ENCODE measurements around the gene REXO4.

The REXO4 gene

DNA sequence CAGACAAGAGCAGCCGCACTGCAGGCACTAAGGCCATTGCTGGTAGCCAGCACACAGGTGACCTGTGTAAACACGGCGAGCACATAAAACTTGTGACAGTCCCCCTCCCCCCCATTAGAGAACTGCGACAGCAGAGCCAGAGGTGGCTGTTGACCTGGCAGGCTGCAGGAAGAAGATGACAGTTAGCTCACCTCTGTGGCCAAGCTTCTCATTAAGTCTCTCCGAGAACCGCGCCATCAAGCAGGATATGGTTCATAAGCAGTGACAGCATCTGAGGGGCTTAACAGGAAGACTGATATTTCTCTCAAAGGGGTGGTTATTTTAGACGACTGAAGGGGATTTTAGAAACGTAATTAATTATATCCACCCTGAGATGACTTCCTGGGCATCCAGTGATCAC is 47.1 kb downstream of the REXO4 start:
- no peak for DNase-seq (ENCODE audit: extremely low read depth in 1 of 2, low read depth in 1 of 2)

DNA sequence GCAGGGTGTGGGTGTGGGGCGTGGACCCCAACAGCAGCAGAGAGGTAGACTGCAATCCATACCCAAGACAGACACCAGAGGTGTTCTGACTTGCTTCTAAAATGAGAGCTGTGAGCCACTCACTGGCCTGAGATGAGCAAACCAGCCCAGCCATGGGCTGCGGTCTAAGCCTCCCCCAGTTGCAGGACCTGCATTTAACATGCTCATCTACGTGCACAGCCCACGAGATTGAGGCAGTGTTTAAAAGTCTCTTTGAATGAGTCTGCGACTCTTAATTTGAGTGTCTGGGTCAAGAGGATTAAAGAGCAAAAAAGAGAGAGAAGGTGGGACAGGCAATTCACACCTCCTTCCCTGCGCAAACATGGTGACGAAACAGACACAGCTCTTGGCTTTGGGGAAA is 47.9 kb downstream of the REXO4 start:
- no peak for DNase-seq (ENCODE audit: extremely low read depth in 1 of 2, low read depth in 1 of 2)

DNA sequence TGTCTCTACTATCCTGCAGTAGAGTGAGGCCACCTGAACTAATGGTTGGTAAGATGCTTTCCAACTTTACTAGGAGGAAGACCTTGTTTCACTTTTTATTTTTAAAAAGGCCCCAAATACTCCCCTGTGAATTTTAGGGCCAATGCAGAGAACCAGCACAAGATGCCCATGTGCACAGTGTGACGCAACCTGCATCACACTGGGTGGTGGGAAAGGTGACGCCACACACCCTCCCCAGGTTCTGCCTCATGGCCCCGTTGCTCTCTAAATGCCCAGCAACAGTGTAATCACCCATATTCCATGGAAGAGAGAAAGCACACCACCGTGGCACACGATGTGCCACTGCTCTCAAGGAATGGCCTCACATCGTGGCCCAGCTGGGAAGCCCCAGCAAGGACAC is 48.4 kb downstream of the REXO4 start:
- no peak for DNase-seq (ENCODE audit: extremely low read depth in 1 of 2, low read depth in 1 of 2)

DNA sequence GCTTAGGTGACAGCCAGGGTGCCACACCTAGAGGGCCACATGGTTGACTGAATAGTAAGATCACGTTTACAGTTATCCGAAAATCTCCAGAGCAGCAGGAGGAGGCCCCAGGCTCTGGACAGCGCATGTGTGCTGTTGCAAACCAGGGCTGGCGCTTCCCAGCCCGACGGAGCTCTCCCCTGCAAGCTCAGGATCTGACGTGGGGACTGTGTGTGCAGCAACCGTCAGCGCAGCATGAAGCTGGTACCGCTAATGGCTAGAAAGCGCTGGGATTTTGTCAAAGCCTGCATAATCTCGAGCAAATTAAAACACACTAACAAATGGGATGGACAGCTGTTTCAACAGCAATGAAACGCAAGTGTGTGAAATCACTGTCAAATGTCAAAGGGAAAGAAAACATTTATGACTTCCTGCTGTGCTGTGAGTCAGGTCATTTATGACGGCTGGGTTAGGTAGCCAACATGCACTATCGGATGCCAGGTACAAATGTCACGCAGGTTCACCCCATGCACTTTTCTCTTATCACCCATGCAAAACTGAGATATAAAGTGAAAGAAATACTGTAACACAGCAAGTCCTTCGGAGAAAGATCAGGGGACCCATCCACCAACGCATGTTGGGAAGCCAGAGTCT is 49.4 kb downstream of the REXO4 start:
- no peak for DNase-seq (ENCODE audit: extremely low read depth in 1 of 2, low read depth in 1 of 2)

DNA sequence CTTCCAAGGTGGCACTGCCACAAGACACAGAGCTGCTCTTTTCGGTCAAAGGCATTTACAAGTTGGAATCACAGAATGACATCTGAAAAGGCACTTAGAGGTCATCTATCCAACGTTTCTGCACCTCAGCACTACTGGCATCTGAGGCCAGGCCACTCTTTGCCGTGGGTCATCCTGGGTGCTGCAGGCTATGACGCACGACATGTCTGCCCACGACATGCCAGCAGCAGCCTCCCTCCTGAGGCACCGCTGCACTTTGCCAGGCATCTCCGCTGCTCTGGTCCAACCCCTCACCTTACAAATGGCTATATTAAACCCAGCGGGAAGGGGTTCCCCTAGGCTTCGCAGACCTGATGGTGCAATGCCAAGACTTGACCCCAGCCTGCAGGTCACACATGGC is 50.0 kb downstream of the REXO4 start:
- no peak for DNase-seq (ENCODE audit: extremely low read depth in 1 of 2, low read depth in 1 of 2)

DNA sequence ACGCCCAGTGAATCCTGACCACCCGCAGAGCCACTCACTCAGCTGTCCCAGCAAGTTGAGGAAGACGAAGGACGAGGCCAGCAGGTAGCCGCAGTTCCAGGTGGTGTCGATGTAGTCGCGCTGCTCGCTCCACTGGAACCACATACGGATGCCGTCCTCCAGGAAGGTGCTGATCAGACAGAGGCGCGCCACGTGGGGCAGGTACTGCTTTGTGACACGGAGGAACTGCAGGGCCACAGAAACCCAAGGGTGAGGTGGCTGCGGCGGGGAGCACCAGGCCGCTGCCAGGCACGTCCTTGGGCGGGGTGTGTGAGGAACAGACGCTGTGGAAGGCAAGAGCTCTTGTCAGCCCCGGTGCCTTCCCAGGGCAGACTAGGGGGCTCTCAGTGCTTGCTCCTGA is 50.6 kb downstream of the REXO4 start:
- no peak for DNase-seq (ENCODE audit: extremely low read depth in 1 of 2, low read depth in 1 of 2)

DNA sequence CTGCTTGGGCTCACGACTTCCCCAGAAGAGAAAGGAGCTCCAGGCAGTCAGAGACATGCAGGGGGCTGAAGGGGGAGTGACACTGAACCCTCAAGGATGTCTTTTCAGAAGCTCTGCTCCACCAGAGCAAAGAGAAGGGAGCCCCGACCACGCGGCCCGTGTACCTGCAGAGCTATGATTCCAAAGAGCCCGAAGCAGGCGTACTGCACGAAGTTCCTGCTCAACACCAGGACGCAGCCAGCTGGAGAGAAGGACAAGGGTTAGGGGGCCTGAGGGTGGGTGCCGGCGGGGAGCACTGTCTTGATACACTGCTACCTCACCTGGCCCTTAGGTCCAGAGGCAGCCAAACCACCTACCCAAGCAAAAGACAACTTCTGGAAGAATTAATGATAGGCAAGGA is 51.4 kb downstream of the REXO4 start:
- no peak for DNase-seq (ENCODE audit: extremely low read depth in 1 of 2, low read depth in 1 of 2)

DNA sequence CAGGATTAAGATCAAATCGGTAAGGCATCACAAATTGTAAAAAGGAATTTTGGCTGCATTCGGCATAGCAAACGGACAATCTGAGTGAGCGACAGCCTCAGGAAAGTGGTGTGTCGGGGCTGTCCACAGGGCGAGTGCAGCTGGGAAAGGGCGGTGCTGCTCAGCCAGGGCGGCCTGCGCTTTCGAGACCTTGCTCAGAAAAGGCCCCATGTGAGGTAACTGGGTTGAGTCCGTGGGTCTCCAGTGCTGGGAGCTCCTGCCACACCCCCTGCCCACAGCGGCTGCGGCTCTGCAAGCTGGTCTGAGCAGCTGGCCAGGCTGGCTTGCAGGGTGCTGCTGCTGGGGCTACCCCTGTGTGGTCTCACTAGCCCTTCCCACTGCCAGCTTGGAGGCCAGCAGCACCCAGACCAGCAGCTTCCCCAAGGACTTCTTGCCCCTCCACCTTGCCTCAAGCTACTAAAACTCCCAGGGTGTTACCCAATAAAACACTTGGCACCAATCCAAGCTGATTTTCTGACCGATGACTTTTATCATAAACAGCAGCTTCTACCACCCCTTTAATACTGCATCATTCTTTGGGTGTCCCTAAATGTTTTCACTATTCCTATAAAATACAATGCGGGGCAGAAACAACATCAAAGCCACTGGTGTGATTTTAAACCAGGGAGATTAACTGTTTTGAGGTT is 55.3 kb downstream of the REXO4 start:
- DNase-seq (ENCODE audit: extremely low read depth in 1 of 2, low read depth in 1 of 2): no peak

DNA sequence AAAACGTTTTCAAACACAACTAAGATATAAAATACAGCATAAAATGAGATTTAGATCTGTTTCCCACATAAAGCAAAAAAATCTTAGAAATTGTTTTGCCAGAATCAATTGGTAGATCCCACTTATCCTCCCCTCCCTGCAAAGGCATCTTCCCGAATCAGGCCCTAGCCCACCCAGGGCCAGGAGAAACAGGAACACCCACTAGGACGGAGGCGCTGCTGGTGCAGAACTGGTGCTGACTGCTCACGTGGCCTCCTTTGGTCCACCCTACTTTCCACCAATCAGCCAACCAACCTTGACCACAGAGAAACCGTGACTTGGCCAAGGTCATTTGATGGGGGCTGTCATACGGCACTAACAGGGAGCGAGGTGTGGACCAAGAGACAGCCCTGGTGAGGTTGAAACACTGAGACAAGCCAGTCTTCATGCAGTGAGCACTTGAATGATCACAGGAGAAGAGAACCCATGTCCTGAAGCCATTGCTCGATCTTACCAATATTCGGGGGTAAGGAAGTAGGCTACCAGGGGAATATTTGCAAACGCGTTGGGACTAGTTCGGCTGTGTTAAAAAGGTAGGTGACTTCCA is 56.2 kb downstream of the REXO4 start:
- no peak for DNase-seq (ENCODE audit: extremely low read depth in 1 of 2, low read depth in 1 of 2)

DNA sequence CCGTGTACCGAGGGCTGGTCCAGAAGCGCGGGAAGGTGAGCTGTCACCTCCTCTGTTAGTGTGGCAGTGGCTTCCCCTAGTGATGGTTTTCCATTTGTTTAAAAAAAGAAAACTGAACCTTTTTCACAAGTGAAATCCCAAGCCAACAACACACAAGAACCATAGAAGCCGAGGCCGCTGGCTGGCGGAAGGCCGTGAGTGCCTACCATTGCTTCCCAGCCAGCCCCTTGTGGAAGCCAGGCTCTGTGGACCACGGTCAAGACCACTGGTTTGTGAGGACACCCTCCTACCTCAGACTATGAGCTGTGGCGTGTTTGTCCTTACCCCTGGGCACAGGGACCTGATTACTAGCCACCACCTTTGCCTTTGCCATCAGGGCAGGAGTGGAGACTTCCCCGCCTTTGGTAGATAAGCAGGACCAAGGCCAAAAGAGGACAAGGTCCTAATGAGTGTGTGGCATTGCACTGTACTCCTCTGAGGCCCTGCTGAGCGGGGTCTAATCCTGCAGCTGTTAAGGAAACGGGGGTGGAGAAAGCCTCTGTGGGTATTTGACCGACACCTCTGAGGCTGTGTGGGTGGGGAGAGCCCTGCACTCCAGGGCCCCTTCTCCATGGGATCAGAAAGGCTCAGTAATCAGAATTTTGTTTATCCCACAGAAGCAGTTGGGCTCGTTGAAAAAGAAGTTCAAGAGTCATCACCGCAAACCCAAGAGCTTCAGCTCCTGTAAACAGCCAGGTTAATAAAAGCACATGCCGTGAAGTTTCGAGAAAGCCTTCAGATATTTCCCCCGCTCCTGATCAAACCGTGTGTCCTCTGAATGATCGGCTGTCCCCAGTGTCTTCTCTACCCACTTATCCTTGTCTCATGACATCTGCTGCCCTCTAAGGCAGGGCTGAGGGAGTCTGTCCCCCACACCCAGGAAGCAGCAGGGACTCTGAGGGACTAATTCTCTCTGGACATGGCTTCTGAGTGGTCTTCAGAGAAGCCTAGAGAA is 57.1 kb downstream of the REXO4 start:
- no peak for DNase-seq (ENCODE audit: extremely low read depth in 1 of 2, low read depth in 1 of 2)

DNA sequence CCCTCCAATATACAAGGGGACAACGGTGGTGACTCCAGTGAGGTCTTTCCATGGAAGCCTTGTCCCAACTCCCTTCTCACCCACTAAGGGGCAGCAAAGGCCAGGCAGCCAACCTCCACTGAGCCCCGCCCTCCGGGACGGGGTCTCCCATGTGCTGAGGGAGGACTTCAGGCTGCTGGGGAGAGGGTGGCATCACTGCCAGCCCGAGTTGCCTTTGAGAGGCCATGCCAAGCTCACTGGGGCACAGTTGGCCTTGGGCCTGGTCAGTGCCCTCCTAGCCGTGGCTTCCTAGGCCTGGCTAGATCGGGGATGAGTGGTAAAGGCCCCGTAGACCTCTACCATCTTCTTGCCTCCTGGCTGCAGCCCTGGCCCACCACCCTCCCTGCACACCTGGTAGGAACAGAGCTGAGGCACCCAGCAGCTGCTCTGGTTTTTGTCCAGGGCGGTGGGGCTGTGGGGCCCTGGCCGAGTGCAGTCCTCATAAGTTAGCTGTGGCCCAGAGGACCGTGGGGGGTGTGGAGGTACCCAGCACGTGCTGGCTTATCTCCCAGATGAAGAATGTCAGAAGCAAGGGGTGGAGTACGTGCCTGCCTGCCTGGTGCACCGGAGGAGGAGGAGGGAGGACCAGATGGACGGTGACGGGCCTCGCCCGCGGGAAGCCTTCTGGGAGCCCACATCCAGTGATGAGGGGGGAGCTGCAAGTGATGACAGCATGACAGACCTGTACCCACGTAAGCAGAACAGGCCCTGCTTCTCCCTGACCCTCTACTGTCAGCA is 58.2 kb downstream of the REXO4 start:
- no peak for DNase-seq (ENCODE audit: extremely low read depth in 1 of 2, low read depth in 1 of 2)

DNA sequence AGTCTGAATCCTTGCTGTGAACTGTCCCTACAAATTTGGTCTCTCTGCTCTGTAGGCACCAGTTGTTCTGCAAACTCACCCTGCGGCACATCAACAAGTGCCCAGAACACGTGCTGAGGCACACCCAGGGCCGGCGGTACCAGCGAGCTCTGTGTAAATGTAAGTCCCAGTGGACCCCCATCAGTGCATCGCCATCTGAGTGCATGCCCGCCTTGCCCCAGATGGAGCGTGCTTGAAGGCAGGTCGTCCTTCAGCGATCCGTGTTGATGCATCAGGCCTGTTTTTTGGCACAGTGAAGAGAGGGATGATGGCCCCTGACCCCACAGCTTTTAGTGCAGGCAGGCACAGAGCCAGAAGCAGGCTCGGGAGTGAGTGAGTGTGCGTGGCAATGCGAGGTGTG is 60.2 kb downstream of the REXO4 start:
- no peak for DNase-seq (ENCODE audit: extremely low read depth in 1 of 2, low read depth in 1 of 2)

DNA sequence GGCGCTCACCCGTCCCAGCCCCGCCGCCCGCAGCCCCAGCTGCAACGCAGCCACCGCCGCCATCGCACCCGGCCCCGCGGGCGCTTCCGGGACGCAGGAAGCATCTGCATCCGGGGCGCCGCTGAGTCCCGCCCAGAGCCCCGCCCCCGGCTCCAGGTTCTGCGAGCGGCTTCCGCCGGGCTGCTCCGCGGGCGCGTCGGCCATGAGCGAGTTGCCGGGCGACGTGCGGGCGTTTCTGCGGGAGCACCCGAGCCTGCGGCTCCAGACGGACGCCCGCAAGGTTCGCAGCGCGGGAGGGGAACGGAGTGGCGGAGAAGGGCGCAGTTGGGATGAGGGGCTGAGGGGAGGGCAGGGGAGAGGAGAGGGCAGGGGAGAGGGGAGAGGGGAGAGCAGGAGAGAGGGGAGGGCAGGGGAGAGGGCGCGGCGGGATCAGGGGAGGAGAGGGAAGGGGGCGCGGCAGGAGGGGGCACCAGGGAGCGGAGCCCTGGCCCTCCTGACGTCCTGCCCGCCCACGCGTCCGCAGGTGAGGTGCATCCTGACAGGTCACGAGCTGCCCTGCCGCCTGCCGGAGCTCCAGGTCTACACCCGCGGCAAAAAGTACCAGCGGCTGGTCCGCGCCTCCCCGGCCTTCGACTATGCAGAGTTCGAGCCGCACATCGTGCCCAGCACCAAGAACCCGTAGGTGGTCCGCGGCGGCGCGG is 61.3 kb downstream of the REXO4 start, which contains the start of the genes SURF1 and SURF2:
TSS of gene SURF1 (minus strand) at position 97 of the 701 bp plus-strand sequence. CDS start at position 63, 34 bp downstream.
TSS of gene SURF2 (plus strand) at position 160 of the 701 bp plus-strand sequence. CDS start at position 203, 43 bp downstream.
- DNase-seq (ENCODE audit: extremely low read depth in 1 of 2, low read depth in 1 of 2): peak; percentile 58 to 87

Data from activated CD8-positive, alpha-beta memory T cell treated with anti-CD3 and anti-CD28 coated beads for 1 hour (primary cell).